ENCODE data around the gene CIRBP. TPM values are rescaled to one million over a fixed set of nuclear protein-coding genes. Genes with fewer than 3 reads are reported as not detected.

The CIRBP gene
- total and polyA plus RNA-seq, 9 of the 15 experiments (the other 6 are each of a cell fraction or from before 2014, with no cell fraction given) = 20.5 to 327 (median 176) TPM

GRCh38 chr19:1274852-1275259 is 5.7 kb downstream of the CIRBP start (continued):
- TF ChIP-seq HES1 (IDR thresholded peaks at IDR 0.05; ENCODE audit: low read depth) (no peak), ZNF445 (CRISPR knock-in tag; IDR thresholded peaks at IDR 0.05; ENCODE audit: low read depth) (no peak), POLR2G (IDR thresholded peaks at IDR 0.05; ENCODE audit: low read depth, low read length) (no peak), KAT2B (IDR thresholded peaks at IDR 0.05; ENCODE audit: low read depth, low read length) (no peak), HDAC8 (tag; IDR thresholded peaks at IDR 0.05) (peak; percentile 61; the same call in 1 of the 2 replicates), GTF2E2 (tag; IDR thresholded peaks at IDR 0.05) (0 out of 2 replicates have a peak, but pooled peaks have one; percentile 85), ZFP1 (CRISPR knock-in tag; IDR thresholded peaks at IDR 0.05) (no peak), PCBP2 (IDR thresholded peaks at IDR 0.05; ENCODE audit: low read depth, low read length, poor library complexity, severe bottlenecking) (no peak), POLR2AphosphoS5 (IDR thresholded peaks at IDR 0.05; ENCODE audit: control insufficient read depth, insufficient read depth, low read depth, low read length) (no peak), EGR1 (conservative IDR thresholded peaks at IDR 0.05) (0 out of 2 replicates have a peak, but pooled peaks have one; percentile 4), ZBTB34 (CRISPR knock-in tag; IDR thresholded peaks at IDR 0.05) (no peak), SRSF7 (optimal IDR thresholded peaks at IDR 0.05; ENCODE audit: low read depth, low read length) (no peak), ARNT (IDR thresholded peaks at IDR 0.05) (no peak), RFX1 (IDR thresholded peaks at IDR 0.05) (no peak), MBD2 (IDR thresholded peaks at IDR 0.05; ENCODE audit: borderline replicate concordance, low read depth) (no peak), ZKSCAN1 (IDR thresholded peaks at IDR 0.05; ENCODE audit: low read depth, low read length) (no peak), KAT7 (CRISPR knock-in tag; IDR thresholded peaks at IDR 0.05; ENCODE audit: borderline replicate concordance) (peak; percentile 76; the same call in 1 of the 2 replicates), ZBTB49 (CRISPR knock-in tag; IDR thresholded peaks at IDR 0.05; ENCODE audit: borderline replicate concordance) (0 out of 2 replicates have a peak, but pooled peaks have one; percentile 31), ZNF282 (CRISPR knock-in tag; IDR thresholded peaks at IDR 0.05) (peak; percentile 75; the same call in 1 of the 2 replicates), ZNF140 (CRISPR knock-in tag; IDR thresholded peaks at IDR 0.05) (no peak)
- TF ChIP-seq, protein P1, sequence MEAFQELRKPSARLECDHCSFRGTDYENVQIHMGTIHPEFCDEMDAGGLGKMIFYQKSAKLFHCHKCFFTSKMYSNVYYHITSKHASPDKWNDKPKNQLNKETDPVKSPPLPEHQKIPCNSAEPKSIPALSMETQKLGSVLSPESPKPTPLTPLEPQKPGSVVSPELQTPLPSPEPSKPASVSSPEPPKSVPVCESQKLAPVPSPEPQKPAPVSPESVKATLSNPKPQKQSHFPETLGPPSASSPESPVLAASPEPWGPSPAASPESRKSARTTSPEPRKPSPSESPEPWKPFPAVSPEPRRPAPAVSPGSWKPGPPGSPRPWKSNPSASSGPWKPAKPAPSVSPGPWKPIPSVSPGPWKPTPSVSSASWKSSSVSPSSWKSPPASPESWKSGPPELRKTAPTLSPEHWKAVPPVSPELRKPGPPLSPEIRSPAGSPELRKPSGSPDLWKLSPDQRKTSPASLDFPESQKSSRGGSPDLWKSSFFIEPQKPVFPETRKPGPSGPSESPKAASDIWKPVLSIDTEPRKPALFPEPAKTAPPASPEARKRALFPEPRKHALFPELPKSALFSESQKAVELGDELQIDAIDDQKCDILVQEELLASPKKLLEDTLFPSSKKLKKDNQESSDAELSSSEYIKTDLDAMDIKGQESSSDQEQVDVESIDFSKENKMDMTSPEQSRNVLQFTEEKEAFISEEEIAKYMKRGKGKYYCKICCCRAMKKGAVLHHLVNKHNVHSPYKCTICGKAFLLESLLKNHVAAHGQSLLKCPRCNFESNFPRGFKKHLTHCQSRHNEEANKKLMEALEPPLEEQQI (IDR thresholded peaks at IDR 0.05) = no peak

Data from K562 (cell line).